ENCODE measurements around the gene LSM12.

DNA sequence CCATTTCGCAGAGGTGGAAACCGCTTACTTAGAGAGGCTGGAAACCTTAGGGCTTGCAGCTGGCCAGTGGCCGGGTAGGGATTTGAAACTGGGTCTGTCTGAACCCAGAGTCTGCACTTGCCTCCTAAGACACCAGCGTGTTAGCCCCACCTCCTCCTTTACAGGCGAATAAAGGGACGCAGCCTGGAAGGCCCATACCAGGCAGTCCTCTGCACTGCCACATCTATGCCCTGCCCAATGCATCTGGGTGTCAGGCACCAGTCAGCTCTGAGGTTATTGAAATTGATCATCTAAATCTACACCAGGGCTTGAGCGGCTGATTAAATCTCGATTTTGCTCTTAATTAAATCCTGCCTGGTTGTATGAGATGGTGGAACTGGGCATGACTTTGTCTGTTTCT lies 82.0 kb downstream of the LSM12 start:
- TF ChIP-seq POLR2A (IDR thresholded peaks at IDR 0.05; ENCODE audit: low read depth, low read length) (no peak), POLR2AphosphoS5 (IDR thresholded peaks at IDR 0.05; ENCODE audit: low read depth, low read length) (no peak)
